GM18870 (cell line): ENCODE data around the gene POLR3B.
"Not testable (repeated sequence)": the region's sequence is repeated elsewhere in the genome, so short reads cannot be mapped to it uniquely, and the experiment has no call there.

Source experiments
- ATAC-seq: cut with Tn5 transposase; IDR thresholded peaks from one replicate; pipeline ENCODE4 v1.9.1; 2021; ENCODE audit warnings: moderate library complexity; ENCODE audit not compliant: unreplicated experiment

Gene POLR3B

DNA sequence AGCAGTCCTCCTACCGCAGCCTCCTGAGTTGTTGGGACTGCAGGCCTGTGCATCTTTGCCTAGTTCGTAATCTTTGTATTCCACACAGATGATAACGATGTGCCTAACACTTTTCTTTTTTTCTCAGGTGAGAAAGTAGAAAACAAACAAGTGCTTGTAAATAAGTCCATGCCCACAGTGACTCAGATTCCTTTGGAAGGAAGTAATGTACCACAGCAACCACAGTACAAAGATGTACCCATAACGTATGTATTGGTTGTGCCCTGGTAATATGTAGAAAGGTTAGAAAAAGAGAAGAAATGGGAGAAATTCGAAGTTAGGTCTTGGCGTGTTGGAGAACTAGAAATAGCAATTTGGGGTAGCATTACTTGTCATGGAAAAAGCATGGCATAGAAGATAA lies 101.6 kb downstream of the POLR3B start:
- ATAC-seq: no peak

DNA sequence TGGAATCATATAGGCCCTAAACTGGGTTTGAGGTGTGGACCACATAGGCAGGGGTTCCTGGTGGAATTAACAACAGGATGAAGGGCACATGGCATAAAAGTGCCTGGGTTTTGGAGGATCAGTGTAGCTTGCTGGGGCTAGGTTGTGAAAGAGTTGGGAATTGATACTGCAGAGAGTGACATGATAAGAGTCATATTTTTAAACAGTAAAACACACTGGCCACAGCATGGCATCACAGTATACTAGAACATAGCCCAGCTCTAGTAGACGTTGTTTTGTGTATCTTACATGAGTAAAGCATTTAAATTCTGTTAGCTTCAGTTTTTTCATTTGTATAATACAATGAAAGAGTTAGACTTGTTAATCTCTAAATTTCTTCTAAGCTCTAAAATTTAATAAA lies 102.0 kb downstream of the POLR3B start:
- ATAC-seq: no peak

DNA sequence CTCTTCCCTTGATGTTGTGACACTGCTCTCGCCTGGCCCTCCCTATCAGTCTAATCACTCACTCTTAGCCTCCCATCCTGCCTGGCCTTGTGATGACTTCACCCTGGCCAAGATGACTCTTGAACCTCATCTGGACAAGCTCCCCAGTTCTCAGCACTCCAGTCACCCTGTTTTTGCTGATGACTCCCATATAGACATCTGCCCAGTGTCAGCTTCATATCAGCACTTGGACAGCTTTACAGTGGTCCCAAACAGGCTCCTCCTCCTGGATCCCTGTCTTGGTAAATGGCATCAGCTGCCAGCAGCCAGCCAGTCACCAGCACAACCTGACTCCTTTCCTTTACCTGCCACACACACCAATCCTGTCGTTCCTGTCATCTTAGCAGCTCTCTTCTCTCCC lies 104.2 kb downstream of the POLR3B start:
- ATAC-seq: no peak

DNA sequence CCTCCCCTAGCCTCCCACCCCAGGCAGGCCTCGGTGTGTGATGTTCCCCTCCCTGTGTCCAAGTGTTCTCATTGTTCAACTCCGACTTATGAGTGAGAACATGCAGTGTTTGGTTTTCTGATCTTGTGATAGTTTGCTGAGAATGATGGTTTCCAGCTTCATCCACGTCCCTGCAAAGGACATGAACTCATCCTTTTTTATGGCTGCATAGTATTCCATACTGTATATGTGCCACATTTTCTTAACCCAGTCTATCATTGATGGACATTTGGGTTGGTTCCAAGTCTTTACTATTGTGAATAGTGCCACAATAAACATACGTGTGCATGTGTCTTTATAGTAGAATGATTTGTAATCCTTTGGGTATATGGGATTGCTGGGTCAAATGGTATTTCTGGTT lies 108.1 kb downstream of the POLR3B start:
- not testable (repeated sequence) for ATAC-seq

DNA sequence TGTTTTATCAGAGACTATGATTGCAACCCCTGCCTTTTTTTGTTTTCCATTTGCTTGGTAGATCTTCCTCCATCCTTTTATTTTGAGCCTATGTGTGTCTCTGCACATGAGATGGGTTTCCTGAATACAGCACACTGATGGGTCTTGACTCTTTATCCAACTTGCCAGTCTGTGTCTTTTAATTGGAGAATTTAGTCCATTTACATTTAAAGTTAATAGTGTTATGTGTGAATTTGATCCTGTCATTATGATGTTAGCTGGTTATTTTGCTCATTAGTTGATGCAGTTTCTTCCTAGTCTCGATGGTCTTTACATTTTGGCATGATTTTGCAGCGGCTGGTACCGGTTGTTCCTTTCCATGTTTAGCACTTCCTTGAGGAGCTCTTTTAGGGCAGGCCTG lies 118.1 kb downstream of the POLR3B start:
- ATAC-seq: not testable (repeated sequence)

DNA sequence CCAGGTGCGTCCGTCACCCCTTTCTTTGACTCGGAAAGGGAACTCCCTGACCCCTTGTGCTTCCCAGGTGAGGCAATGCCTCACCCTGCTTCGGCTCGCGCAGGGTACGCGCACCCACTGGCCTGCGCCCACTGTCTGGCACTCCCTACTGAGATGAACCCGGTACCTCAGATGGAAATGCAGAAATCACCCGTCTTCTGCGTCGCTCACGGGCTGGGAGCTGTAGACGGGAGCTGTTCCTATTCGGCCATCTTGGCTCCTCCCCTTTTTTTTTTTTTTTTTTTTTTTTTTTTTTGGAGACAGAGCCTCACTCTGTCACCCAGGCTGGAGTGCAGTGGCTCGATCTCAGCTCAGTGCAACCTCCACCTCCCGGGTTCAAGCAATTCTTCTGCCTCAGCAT lies 120.1 kb downstream of the POLR3B start:
- ATAC-seq: not testable (repeated sequence)

DNA sequence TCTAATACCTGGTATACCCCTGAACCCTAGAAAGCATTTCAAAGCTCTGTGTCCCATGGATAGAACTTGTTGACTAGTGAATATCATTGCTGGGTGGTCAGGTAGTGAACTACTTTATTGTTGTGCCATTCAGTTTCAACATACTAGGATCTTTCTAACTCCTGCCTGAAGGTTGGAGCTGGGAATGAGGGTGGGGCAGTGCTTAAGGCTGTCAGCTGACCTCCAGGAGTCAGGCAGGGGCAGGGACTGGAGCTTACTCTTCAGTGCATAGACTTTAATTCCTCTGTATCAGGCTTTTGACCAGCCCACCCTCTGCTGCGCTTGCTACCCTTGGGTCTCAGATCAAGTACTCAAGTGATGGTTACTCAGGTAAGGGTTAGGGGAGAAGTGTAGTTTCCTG lies 122.7 kb downstream of the POLR3B start:
- no peak for ATAC-seq

DNA sequence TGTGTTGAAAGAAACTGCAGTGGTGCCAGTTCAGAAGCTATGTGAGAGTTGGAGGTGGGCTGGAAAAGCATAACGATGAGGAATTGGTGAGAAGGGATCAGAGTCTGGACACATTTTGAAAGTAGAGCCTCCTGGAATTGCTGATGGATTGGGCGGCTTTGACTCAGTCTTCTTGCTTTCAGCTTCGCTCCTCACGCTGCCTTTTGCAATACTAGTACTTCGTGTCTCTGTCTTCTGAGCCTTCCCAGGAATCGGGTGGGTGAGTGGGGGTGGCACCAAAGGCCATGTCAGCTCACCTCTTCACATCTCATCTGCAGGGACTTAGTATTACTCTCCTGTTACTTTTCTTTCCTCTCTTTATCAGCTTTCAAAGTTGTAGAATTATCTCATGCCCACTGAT lies 123.7 kb downstream of the POLR3B start:
- no peak for ATAC-seq

DNA sequence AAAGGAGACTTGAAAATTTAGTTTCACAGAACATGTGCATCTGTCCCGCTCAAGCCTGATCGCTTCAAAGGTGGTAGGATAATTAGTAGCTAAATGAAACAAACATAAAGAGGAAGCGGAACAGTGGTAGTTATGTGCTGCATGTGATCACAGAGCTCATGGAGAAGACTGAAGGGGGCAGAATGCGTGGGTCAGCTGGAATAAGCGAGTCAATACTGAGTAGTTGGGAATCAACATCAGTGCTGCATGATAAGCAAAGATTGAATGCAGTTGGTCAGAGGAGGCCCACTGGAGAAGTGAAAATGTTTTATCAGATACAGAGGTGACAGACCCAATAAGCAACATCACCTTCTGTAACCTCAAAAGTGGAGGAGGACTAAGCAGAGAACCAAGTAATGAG lies 130.1 kb downstream of the POLR3B start:
- ATAC-seq: no peak

DNA sequence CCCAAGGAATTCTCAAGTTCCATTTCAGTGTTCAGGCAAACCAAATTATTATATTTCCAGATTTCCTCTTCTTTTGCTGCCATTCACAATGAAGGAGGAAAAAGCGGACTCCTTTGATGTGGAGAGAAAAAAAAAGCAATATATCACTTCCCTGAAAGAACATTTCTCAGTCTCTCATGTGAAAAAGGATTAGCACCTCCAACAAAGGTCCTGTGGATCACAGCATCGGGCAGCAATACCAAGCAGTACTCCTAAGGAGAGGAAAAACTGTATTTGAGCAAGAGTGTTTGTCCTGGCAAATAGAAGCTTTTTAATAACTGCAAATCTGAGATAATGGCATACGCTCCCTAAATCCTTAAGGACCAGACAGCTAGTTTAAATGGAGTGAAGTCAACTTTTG lies 131.3 kb downstream of the POLR3B start:
- ATAC-seq: no peak

DNA sequence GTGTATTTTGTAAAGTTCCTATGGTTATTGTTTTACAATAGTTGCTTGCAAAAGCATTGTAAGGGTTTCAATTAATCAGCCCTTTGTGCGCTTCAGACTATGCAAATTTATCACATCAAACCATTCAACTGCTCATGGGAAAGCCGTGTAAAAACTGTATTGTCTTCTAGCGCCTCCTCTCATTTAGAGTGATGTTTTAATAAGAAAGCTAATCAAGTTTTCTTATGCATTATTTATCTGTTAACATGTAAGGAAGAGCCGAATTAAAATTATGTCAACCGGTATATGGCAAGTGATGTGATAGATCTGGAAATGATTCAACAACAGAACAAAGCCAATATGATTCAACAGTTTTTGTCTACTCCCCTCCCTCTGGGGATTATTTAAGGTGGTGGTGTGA lies 132.7 kb downstream of the POLR3B start:
- no peak for ATAC-seq

DNA sequence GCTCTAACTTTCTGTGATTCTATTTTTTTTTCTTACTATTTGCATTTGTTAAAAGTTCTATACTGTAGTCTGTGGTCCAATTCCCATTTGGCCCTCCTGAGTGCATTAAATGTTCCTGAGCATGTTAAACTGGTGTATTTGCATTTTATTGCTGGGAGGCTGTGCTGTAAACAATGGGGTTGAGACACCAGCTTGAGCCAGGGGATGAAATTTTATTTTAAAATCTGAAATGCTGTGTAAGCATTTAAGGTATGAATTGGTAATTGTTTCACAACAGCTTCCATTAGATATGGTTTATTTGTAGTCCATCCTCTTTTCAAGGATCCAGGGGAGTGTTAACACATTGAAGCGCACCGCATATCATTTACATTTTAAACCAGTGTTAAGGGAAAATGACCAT lies 135.3 kb downstream of the POLR3B start:
- ATAC-seq: no peak

DNA sequence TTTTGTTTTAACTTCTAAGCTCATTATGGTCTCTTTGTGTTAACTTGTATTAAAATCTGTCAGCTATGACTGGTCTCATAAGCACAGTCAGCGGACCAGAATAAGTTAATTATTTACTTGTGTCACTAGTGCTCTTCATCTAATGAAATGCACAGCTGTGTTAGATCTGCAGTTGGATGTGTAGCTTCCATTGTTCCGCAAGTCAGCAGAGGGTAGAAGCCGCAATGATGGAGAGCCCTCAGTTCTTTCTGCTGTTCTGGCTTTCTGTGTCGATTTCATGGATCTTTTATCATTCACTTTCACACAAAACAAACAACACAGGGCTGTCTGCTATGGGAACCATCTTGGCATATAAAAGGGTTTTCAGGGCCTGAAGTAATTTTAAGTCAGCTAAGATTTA lies 136.0 kb downstream of the POLR3B start:
- no peak for ATAC-seq

DNA sequence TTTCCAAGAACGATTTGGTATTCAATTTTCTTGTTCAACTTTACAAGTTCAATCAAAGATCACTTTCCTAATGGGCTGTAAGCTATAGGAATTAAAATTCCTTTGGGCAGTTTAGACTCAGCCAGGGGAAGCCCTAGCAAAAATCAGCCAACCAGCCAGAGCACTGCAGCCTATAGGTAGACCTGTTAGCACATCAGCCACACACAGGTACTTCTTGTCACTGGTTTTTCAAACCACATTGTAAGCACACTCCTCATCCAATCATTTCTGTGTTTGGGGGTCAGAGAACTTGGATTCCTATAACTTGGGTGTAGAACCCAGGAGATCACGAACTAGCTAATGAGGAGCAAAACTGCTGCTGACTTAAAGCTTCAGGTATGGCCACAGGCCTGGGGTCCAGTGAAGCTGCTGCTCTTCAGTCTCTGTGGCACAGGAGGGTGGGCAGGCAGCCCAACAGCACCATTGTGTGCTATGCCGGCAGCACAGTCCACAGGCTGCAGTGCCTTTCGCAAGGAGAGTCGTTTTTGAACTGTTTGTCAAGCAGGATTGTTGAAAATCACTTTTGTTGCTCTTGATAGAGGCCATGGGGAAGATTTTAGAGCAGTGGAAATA lies 137.9 kb downstream of the POLR3B start:
- ATAC-seq: no peak

DNA sequence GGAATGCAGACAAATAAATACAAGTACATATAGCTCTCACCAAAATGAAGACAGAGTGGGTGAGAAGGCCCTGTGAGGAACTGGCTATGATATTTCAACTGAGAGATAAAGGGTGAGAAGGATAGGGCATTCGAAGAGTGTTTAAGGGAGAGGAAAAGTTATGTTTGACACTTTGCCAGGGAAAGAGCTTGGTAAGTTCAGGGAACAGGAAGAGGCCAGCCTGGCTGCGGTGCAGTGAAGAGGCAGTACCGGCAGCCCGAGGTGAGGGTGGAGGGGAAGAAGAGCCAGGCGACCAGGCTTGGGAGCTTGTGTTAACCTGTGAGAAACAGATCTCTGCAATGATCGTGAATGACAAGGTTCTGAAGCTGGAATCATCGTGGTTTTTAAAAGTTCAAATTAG lies 140.5 kb downstream of the POLR3B start:
- ATAC-seq: no peak

DNA sequence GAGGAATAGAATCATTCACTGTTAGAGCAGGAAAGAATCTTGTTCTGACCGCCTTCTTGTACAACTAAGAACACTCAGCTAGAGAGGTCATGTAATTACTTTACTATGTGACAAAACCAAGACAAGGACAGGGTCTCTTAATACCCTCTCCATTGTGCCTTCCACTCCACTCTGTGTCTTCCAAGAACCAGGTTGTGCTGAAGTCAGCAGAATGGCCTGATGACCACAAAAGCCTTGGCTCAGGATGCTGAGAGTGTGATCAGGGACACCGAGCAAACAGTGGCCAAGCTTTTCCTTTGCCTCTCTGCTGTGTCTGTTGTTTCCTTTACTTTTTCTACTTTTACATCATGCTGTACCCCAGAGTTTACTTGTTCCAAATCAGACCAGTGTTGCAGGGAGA lies 142.1 kb downstream of the POLR3B start:
- no peak for ATAC-seq

DNA sequence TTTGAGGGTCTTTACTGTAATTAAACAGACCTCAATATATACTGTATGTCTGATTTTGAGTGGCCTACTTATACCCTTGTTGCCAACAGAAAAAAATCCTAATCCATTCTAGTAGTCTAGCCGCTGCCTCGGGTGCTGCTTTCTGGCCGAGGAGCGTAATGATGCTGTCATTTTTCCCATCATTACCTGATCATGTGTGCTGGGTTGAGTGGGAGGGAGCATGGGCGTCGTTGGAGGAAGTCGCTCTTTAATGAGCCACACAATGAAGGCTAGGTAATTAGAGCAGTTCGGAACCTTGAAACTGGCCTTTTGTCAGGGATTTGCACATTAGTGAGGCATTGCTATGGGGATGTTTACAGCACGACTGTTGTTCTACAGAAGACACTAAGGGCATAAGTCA lies 149.1 kb downstream of the POLR3B start:
- no peak for ATAC-seq

DNA sequence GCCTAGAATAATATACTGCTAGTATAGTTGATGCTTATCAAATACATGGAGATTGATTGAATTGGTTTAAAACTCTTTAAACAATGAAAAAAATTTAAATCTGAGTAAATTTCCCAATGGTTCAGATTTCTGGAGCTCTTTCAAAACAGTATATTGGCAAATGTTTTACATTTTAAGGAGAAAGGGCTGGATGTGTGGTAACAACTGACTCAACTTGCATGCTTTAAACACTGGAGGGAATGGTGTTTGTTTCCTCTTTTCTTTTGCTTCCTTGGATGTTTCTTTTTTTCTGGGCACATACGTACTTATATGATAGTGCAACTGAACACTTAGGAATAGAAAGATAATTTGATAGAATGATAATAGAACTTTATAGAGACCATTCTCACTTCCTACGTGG lies 151.4 kb downstream of the POLR3B start:
- ATAC-seq: no peak

DNA sequence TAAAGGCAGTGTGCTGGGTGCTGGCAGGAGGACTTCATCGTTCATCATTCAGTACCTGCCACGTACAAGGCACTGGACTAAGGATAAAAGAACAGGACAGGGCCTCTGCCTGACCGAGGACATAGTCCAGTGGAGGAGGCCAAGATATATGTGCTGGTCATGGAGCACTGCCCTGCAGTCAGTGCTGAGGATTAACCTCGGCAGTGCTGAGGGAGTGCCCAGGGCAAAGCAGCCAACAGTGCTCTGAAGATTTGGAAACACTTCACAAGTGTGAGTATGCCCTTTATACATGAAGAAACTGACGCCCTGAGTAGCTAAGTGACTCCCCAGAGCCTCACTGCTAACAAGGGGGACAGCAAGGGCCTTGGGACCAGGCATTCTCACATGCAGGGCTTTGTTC lies 153.8 kb downstream of the POLR3B start:
- no peak for ATAC-seq

DNA sequence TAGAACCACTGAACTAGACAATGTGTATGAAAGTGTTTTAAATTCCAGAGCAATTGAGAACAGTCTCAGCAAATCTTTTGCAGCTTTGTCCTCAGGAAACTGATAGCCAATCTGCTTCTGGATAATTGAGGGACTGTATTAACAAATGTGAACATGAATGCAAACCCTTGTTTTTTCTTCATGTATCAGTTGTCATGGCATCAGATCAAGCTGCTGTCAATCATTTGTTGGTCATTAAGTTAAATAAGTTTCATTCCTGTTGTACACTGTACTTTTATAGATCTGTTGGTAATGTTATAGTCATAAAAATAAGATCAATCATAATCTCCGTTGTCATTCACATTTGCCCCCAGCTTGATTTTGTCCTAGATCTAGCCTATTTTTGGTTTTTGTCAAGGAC lies 159.8 kb downstream of the POLR3B start:
- no peak for ATAC-seq

DNA sequence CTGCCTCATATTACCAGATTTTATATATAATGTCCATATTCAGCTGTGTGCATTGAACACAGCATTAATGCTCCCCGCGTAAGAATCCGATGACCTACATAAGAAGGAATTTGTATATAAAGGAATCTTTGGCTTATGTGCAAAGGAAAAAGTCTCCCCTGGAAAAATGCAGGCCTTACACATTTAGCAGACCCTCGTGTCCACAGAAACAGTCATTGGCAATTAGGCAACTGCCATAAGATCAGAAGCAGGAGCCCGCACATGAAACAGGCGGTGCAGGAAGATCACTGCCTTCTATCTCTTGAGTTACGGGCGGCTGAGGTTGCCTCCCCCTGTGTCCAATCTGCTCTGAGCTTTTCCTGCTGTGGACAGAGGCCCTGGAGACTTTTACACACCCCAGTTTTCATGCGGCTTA lies 162.1 kb downstream of the POLR3B start:
- no peak for ATAC-seq

DNA sequence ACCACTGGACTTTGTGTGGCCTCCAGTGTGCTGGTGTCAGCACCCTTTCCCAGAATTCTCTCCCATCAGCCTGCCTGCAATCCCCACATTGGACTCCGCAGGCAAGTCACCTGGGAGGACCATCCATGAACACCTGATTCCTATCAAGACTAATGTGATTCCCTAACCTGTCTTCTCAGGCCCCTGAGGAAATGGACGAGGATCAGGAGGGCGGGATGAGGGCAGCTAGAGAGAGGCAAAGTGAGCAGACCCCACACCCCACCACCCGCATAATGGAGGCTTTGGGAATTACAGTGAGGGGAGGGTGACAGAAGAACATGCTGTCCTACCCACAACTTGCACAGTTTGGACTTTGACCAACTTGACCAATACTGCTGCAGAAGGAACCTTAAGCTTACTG lies 164.4 kb downstream of the POLR3B start:
- ATAC-seq: no peak

DNA sequence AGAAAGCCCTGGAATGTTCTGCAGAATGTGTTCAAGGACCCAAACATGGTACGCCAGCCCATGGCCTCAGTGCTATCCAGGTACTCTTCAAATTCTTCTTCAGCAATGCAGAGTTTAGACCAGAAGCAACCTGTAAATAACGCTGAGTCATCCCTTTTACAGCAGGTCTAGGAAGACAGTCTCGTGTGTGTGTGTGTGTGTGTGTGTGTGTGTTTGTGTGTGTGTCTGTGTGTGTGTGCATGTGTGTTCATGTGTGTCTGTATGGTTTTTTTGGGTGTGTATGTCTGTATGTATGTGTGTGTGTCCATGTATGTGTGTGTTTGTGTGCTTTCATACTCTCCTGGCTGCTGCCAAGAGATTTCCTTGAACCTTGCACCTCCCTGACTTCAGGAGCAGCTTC lies 165.2 kb downstream of the POLR3B start:
- ATAC-seq: no peak

DNA sequence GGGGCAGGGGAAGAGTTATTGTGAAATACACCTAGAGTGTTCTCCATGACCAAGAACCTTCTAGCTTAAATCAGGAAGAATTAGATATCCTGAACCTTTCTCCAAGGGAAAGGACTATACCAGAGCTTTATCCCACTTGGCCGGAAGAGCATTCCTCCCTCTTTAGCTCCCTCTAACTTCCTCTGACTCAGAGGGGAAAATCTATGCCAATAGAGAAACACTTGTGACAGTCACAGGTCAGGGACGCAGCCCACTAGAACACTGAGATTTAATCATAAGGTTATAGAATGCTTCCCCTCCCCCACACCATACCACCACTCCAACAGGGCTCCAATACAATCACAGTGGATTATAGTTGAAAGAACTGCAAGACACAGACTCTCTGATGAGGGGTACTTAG lies 169.8 kb downstream of the POLR3B start:
- ATAC-seq: no peak
